ENCODE data around the gene LRTM2.

GRCh38 chr12:1799882-1800400 is 20.4 kb upstream of the LRTM2 start:
- TF ChIP-seq CTCF (conservative IDR thresholded peaks at IDR 0.05): no peak
- TF ChIP-seq EZH2 (IDR thresholded peaks at IDR 0.05; ENCODE audit: low read depth): no peak

Data from PC-9 (cell line).